Liver (tissue), 9 donors: ENCODE results near the gene DEPDC5. TPM values are rescaled to one million over a fixed set of nuclear protein-coding genes. Genes with fewer than 3 reads are reported as not detected.

Experiments used
- DNase-seq: peaks from one replicate; pipeline ENCODE4 v3.0.0-alpha.2; 2017; ENCODE audit warnings: low spot score
- H3K27ac ChIP-seq, 2 donors: one replicate each; pipeline ENCODE4 v1.7.0; 2013; ENCODE audit warnings: inconsistent platforms in 2 of 2, low read length in 2 of 2, control low read depth in 1 of 2, low read depth in 1 of 2, mild to moderate bottlenecking in 1 of 2
- H3K27me3 ChIP-seq, 4 donors: one replicate each; pipeline versions ENCODE4 v1.6.1 to v1.7.0; 2013; ENCODE audit warnings: low read length in 3 of 4, inconsistent platforms in 1 of 4, mild to moderate bottlenecking in 1 of 4, moderate library complexity in 1 of 4; ENCODE audit not compliant: control insufficient read depth in 4 of 4, insufficient read depth in 4 of 4
- H3K36me3 ChIP-seq, 4 donors: one replicate each; pipeline versions ENCODE4 v1.6.1 to v1.7.0; 2013; ENCODE audit warnings: low read length in 3 of 4, mild to moderate bottlenecking in 3 of 4, low read depth in 1 of 4, moderate library complexity in 1 of 4; ENCODE audit not compliant: control insufficient read depth in 4 of 4, insufficient read depth in 3 of 4
- H3K4me1 ChIP-seq, 4 donors: one replicate each; pipeline versions ENCODE4 v1.6.1 to v1.7.0; 2013; ENCODE audit warnings: low read length in 3 of 4, mild to moderate bottlenecking in 3 of 4, moderate library complexity in 1 of 4; ENCODE audit not compliant: control insufficient read depth in 4 of 4, insufficient read depth in 4 of 4
- H3K4me3 ChIP-seq, 3 donors: one replicate each; pipeline versions ENCODE4 v1.6.1 to v1.7.0; 2013; ENCODE audit warnings: low read length in 3 of 3, control low read depth in 1 of 3, low read depth in 1 of 3, mild to moderate bottlenecking in 1 of 3
- H3K9ac ChIP-seq, 2 donors: one replicate each; pipeline ENCODE4 v1.7.0; 2013; ENCODE audit warnings: low read length in 2 of 2, mild to moderate bottlenecking in 2 of 2, moderate library complexity in 2 of 2, control low read depth in 1 of 2, low read depth in 1 of 2
- H3K9me3 ChIP-seq, 4 donors: one replicate each; pipeline versions ENCODE4 v1.6.1 to v1.7.0; 2013; ENCODE audit warnings: low read length in 3 of 4; ENCODE audit not compliant: control insufficient read depth in 4 of 4
- EGR1 ChIP-seq, 2 donors: IDR thresholded peaks; 2 replicates each; pipeline ENCODE4 v1.6.1; 2016 to 2018; ENCODE audit warnings: antibody characterized with exemption in 2 of 2, low read depth in 2 of 2
- FOXA1 ChIP-seq: IDR thresholded peaks from 2 replicates; pipeline ENCODE4 v1.6.1; 2016; ENCODE audit warnings: antibody characterized with exemption
- FOXA2 ChIP-seq: IDR thresholded peaks from 2 replicates; pipeline ENCODE4 v1.6.1; 2016; ENCODE audit warnings: antibody characterized with exemption
- GABPA ChIP-seq, 2 donors: IDR thresholded peaks in 1 of 2; conservative IDR thresholded peaks in 1 of 2; 2 replicates each; pipeline ENCODE4 v1.6.1; 2016; ENCODE audit warnings: antibody characterized with exemption in 2 of 2, mild to moderate bottlenecking in 1 of 2, moderate library complexity in 1 of 2
- HNF4A ChIP-seq, 2 donors: conservative IDR thresholded peaks; 2 replicates each; pipeline ENCODE4 v1.6.1; 2016; ENCODE audit warnings: antibody characterized with exemption in 2 of 2, mild to moderate bottlenecking in 2 of 2
- HNF4G ChIP-seq: IDR thresholded peaks from 2 replicates; pipeline ENCODE4 v1.6.1; 2016; ENCODE audit warnings: antibody characterized with exemption
- JUND ChIP-seq, 2 donors: IDR thresholded peaks; 2 replicates each; pipeline ENCODE4 v1.6.1; 2016; ENCODE audit warnings: antibody characterized with exemption in 2 of 2
- NR2F2 ChIP-seq: IDR thresholded peaks from 2 replicates; pipeline ENCODE4 v1.6.1; 2016; ENCODE audit warnings: antibody characterized with exemption
- RAD21 ChIP-seq, 2 donors: IDR thresholded peaks; 2 replicates each; pipeline ENCODE4 v1.6.1; 2016; ENCODE audit warnings: antibody characterized with exemption in 2 of 2, mild to moderate bottlenecking in 2 of 2
- RXRA ChIP-seq, 2 donors: IDR thresholded peaks; 2 replicates each; pipeline ENCODE4 v1.6.1; 2017 to 2018; ENCODE audit warnings: antibody characterized with exemption in 2 of 2, mild to moderate bottlenecking in 1 of 2
- SP1 ChIP-seq: IDR thresholded peaks from 2 replicates; pipeline ENCODE4 v1.6.1; 2018; ENCODE audit warnings: antibody characterized with exemption, mild to moderate bottlenecking
- TAF1 ChIP-seq: conservative IDR thresholded peaks from 2 replicates; pipeline ENCODE4 v1.6.1; 2016; ENCODE audit warnings: antibody characterized with exemption, mild to moderate bottlenecking
- YY1 ChIP-seq: IDR thresholded peaks from 2 replicates; pipeline ENCODE4 v1.6.1; 2016; ENCODE audit warnings: antibody characterized with exemption, mild to moderate bottlenecking
- WGBS: extraction: QIAGEN DNeasy Blood & Tissue Kit; methylation state at CpG from one replicate; pipeline ENCODE4 v1.1.7; 2013; 5-methylcytosine and 5-hydroxymethylcytosine counted together
- polyA plus RNA-seq, 2 donors: library from polyadenylated mRNA; stranded (reverse) in 1 of 2; unstranded in 1 of 2; fragments of 200-250 nt in 1 of 2; fragments of >200 nt in 1 of 2; fragmentation: Nextera tagmentation in 1 of 2; extraction: Ambion mirVana in 1 of 2; gene quantifications; one replicate each; pipeline versions ENCODE4 v1.2.1 to v1.2.3, GENCODE V29; 2013 to 2015
- total RNA-seq, 2 donors: library from RNA; depleted of rRNA; stranded (reverse); fragments of >200 nt; gene quantifications; one replicate each; pipeline ENCODE4 v1.2.3, GENCODE V29; 2014
- TF ChIP-seq, protein P1 (sequence below): IDR thresholded peaks from 2 replicates; pipeline ENCODE4 v1.6.1; 2016; ENCODE audit warnings: antibody characterized with exemption, mild to moderate bottlenecking
- TF ChIP-seq, protein P2 (sequence below): IDR thresholded peaks from 2 replicates; pipeline ENCODE4 v1.6.1; 2016; ENCODE audit warnings: antibody characterized with exemption
- TF ChIP-seq, protein P3 (sequence below): IDR thresholded peaks from 2 replicates; pipeline ENCODE4 v1.6.1; 2016; ENCODE audit warnings: antibody characterized with exemption
- TF ChIP-seq, protein P4 (sequence below): IDR thresholded peaks from 2 replicates; pipeline ENCODE4 v1.6.1; 2016; ENCODE audit warnings: antibody characterized with exemption
- TF ChIP-seq, protein P5 (sequence below): fragments of 150-350 bp; IDR thresholded peaks from 2 replicates; pipeline ENCODE4 v1.5.1; 2017; ENCODE audit warnings: improper control_type of control experiment, low read depth, low read length; ENCODE audit not compliant: missing input control
- donor health status: healthy.
- donor health status: healthy.
- donor health status: healthy.
- donor health status: healthy.
- donor health status: healthy.

Gene DEPDC5
- total and polyA plus RNA-seq, 4 donors, result 5.5 to 19.4 (median 12.6) TPM

DNA sequence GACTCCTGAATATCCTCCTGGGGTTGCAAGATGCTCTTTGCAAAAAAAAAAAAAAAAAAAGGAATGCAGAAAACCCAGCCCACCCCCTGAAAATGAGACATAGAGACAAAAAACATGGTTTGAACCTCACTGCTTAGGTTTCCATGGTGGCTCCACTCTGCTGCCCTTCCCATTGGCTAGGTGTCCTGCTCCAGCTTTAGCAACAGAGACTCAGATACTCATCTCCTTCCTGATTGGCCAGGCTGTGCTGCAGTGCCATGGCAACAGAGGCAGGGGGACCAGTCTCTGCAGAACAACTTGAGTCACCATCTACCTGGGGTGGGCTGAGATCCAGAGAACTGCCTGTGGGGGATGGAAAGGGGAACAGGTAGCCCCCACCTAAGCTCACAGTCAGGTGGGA, 173.2 kb downstream of the DEPDC5 start:
- Histone ChIP-seq H3K27me3 (no peaks in the 10 kb centered on the region), H3K36me3 (no peaks in the 10 kb centered on the region), H3K4me3 (no peak overlapping the region), H3K27ac (no peak overlapping the region), H3K4me1 (peaks cover 0 to 3% (median 0%) of the 10 kb centered on the region in 4 donors), H3K9me3 (no peaks in the 10 kb centered on the region), H3K9ac (no peak overlapping the region)
- DNase-seq, result no peak
- no peak for TF ChIP-seq EGR1 (IDR thresholded peaks at IDR 0.05; ENCODE audit: low read depth in 2 of 2)
- no peak for TF ChIP-seq NR2F2
- no peak for TF ChIP-seq TAF1
- TF ChIP-seq, protein P1, sequence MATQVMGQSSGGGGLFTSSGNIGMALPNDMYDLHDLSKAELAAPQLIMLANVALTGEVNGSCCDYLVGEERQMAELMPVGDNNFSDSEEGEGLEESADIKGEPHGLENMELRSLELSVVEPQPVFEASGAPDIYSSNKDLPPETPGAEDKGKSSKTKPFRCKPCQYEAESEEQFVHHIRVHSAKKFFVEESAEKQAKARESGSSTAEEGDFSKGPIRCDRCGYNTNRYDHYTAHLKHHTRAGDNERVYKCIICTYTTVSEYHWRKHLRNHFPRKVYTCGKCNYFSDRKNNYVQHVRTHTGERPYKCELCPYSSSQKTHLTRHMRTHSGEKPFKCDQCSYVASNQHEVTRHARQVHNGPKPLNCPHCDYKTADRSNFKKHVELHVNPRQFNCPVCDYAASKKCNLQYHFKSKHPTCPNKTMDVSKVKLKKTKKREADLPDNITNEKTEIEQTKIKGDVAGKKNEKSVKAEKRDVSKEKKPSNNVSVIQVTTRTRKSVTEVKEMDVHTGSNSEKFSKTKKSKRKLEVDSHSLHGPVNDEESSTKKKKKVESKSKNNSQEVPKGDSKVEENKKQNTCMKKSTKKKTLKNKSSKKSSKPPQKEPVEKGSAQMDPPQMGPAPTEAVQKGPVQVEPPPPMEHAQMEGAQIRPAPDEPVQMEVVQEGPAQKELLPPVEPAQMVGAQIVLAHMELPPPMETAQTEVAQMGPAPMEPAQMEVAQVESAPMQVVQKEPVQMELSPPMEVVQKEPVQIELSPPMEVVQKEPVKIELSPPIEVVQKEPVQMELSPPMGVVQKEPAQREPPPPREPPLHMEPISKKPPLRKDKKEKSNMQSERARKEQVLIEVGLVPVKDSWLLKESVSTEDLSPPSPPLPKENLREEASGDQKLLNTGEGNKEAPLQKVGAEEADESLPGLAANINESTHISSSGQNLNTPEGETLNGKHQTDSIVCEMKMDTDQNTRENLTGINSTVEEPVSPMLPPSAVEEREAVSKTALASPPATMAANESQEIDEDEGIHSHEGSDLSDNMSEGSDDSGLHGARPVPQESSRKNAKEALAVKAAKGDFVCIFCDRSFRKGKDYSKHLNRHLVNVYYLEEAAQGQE, result no peak
- TF ChIP-seq RAD21 (IDR thresholded peaks at IDR 0.05), result no peak
- no peak for TF ChIP-seq RXRA (IDR thresholded peaks at IDR 0.05)
- TF ChIP-seq, protein P2, sequence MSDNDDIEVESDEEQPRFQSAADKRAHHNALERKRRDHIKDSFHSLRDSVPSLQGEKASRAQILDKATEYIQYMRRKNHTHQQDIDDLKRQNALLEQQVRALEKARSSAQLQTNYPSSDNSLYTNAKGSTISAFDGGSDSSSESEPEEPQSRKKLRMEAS, result no peak
- no peak for TF ChIP-seq HNF4A (conservative IDR thresholded peaks at IDR 0.05)
- no peak for TF ChIP-seq GABPA (IDR thresholded peaks at IDR 0.05 in 1 of 2, conservative IDR thresholded peaks at IDR 0.05 in 1 of 2)
- no peak for TF ChIP-seq FOXA1
- TF ChIP-seq HNF4G, result no peak
- TF ChIP-seq, protein P3, sequence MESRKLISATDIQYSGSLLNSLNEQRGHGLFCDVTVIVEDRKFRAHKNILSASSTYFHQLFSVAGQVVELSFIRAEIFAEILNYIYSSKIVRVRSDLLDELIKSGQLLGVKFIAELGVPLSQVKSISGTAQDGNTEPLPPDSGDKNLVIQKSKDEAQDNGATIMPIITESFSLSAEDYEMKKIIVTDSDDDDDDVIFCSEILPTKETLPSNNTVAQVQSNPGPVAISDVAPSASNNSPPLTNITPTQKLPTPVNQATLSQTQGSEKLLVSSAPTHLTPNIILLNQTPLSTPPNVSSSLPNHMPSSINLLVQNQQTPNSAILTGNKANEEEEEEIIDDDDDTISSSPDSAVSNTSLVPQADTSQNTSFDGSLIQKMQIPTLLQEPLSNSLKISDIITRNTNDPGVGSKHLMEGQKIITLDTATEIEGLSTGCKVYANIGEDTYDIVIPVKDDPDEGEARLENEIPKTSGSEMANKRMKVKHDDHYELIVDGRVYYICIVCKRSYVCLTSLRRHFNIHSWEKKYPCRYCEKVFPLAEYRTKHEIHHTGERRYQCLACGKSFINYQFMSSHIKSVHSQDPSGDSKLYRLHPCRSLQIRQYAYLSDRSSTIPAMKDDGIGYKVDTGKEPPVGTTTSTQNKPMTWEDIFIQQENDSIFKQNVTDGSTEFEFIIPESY, result no peak

DNA sequence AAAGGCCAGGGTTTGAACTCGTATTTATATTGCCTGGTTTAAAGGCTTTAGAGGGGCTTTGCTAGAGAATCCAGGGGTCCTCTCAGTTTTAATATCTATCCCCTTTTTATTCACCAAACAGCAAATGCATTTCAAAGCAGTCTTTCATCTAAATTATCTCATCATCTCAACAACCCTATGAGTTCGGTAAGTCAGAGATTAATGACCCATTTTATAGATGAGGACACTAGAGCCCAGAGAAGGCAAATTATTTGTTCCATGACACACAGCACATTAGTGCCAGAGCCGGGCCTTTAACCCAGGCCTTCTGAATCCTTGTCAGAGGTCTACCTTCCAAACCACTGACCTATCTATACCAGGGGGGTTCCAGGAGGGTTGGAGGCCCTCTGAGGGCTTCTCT, 173.7 kb downstream of the DEPDC5 start:
- Histone ChIP-seq H3K36me3 (no peaks in the 10 kb centered on the region), H3K9me3 (no peaks in the 10 kb centered on the region), H3K27me3 (no peaks in the 10 kb centered on the region), H3K27ac (no peak overlapping the region), H3K4me3 (no peak overlapping the region), H3K9ac (no peak overlapping the region), H3K4me1 (peaks cover 0 to 2% (median 0%) of the 10 kb centered on the region in 4 donors)
- 81% methylated on average over 3 of the region's 3 CpGs for WGBS
- no peak for DNase-seq
- no peak for TF ChIP-seq RAD21 (IDR thresholded peaks at IDR 0.05)
- no peak for TF ChIP-seq TAF1
- no peak for TF ChIP-seq HNF4A (conservative IDR thresholded peaks at IDR 0.05)
- no peak for TF ChIP-seq JUND (IDR thresholded peaks at IDR 0.05)
- TF ChIP-seq SP1, result no peak
- TF ChIP-seq YY1, result no peak
- TF ChIP-seq, protein P4, sequence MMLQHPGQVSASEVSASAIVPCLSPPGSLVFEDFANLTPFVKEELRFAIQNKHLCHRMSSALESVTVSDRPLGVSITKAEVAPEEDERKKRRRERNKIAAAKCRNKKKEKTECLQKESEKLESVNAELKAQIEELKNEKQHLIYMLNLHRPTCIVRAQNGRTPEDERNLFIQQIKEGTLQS, result no peak
- TF ChIP-seq FOXA1, result no peak
- TF ChIP-seq EGR1 (IDR thresholded peaks at IDR 0.05; ENCODE audit: low read depth in 2 of 2), result no peak
- TF ChIP-seq FOXA2, result no peak
- TF ChIP-seq, protein P2, result no peak
- TF ChIP-seq, protein P3, result no peak
- TF ChIP-seq RXRA (IDR thresholded peaks at IDR 0.05), result no peak
- TF ChIP-seq, protein P5, sequence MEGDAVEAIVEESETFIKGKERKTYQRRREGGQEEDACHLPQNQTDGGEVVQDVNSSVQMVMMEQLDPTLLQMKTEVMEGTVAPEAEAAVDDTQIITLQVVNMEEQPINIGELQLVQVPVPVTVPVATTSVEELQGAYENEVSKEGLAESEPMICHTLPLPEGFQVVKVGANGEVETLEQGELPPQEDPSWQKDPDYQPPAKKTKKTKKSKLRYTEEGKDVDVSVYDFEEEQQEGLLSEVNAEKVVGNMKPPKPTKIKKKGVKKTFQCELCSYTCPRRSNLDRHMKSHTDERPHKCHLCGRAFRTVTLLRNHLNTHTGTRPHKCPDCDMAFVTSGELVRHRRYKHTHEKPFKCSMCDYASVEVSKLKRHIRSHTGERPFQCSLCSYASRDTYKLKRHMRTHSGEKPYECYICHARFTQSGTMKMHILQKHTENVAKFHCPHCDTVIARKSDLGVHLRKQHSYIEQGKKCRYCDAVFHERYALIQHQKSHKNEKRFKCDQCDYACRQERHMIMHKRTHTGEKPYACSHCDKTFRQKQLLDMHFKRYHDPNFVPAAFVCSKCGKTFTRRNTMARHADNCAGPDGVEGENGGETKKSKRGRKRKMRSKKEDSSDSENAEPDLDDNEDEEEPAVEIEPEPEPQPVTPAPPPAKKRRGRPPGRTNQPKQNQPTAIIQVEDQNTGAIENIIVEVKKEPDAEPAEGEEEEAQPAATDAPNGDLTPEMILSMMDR, result no peak
- TF ChIP-seq, protein P1, result no peak
